RWPE2 (cell line): Measurements from ENCODE around the gene HNRNPA1L2.
"Not testable (repeated sequence)": the region's sequence is repeated elsewhere in the genome, so short reads cannot be mapped to it uniquely, and the experiment has no call there.

ENCODE experiments used
- ATAC-seq: fragments of 200-7000 bp; cut with Tn5 transposase; 3 replicates; pipeline ENCODE4 v1.9.1; 2021; ENCODE audit warnings: low read depth
- DNase-seq: peaks from one replicate; pipeline ENCODE4 v3.0.0-alpha.2; 2020; ENCODE audit warnings: low spot score
- H3K27ac ChIP-seq: fragments of 450-650 bp; 2 replicates; pipeline ENCODE4 v1.5.1; 2017; ENCODE audit warnings: mild to moderate bottlenecking; ENCODE audit not compliant: poor library complexity, severe bottlenecking
- H3K27me3 ChIP-seq: fragments of 250-450 bp; sonication (Bioruptor Pico); 2 replicates; pipeline ENCODE4 v1.5.1; 2021; ENCODE audit warnings: mild to moderate bottlenecking, moderate library complexity; ENCODE audit not compliant: insufficient read depth, poor library complexity, severe bottlenecking
- H3K36me3 ChIP-seq: fragments of 250-450 bp; sonication (Bioruptor Pico); 2 replicates; pipeline ENCODE4 v1.5.1; 2020; ENCODE audit warnings: low read depth, mild to moderate bottlenecking, moderate library complexity
- H3K4me1 ChIP-seq: fragments of 250-450 bp; sonication (Bioruptor Pico); 2 replicates; pipeline ENCODE4 v1.5.1; 2021; ENCODE audit warnings: mild to moderate bottlenecking, moderate library complexity; ENCODE audit not compliant: insufficient read depth, poor library complexity, severe bottlenecking
- H3K4me3 ChIP-seq: fragments of 250-450 bp; sonication (Bioruptor Pico); 2 replicates; pipeline ENCODE4 v1.5.1; 2021; ENCODE audit warnings: mild to moderate bottlenecking, moderate library complexity; ENCODE audit not compliant: severe bottlenecking
- H3K9me3 ChIP-seq: fragments of 250-450 bp; sonication (Bioruptor Pico); 2 replicates; pipeline ENCODE4 v1.5.1; 2021; ENCODE audit warnings: mild to moderate bottlenecking, moderate library complexity; ENCODE audit not compliant: severe bottlenecking
- CTCF ChIP-seq: fragments of 450-650 bp; IDR thresholded peaks from one replicate; pipeline ENCODE4 v1.5.1; 2017; ENCODE audit warnings: mild to moderate bottlenecking, moderate library complexity; ENCODE audit not compliant: poor library complexity, severe bottlenecking

HNRNPA1L2 gene

GRCh38 chr13:52669677-52670076, 27.4 kb downstream of the HNRNPA1L2 start:
- TF ChIP-seq CTCF, result peak; percentile 3
- ATAC-seq, result no peak
- Histone ChIP-seq H3K27me3 (no peaks in the 10 kb centered on the region), H3K27ac (no peak overlapping the region), H3K36me3 (peaks cover 77% of the 10 kb centered on the region), H3K4me3 (no peak overlapping the region), H3K4me1 (no peaks in the 10 kb centered on the region), H3K9me3 (no peaks in the 10 kb centered on the region)
- no peak for DNase-seq

- no peaks in the 10 kb centered on the region for H3K4me1 ChIP-seq
- H3K27me3 ChIP-seq, result no peaks in the 10 kb centered on the region
- H3K9me3 ChIP-seq, result no peaks in the 10 kb centered on the region
- H3K27ac ChIP-seq, result no peak overlapping the region
- no peak for ATAC-seq
- no peak for DNase-seq
- TF ChIP-seq CTCF, result no peak
- peaks cover 77% of the 10 kb centered on the region for H3K36me3 ChIP-seq
- no peak overlapping the region for H3K4me3 ChIP-seq
Observed at GRCh38 chr13:52670726-52671125, 28.5 kb downstream of the HNRNPA1L2 start.

GRCh38 chr13:52673465-52673864, 31.2 kb downstream of the HNRNPA1L2 start:
- no peaks in the 10 kb centered on the region for H3K4me1 ChIP-seq
- no peak overlapping the region for H3K27ac ChIP-seq
- peaks cover 73% of the 10 kb centered on the region for H3K36me3 ChIP-seq
- TF ChIP-seq CTCF, result no peak
- ATAC-seq (no peak), DNase-seq (no peak)
- H3K4me3 ChIP-seq, result no peak overlapping the region
- no peaks in the 10 kb centered on the region for H3K27me3 ChIP-seq
- no peaks in the 10 kb centered on the region for H3K9me3 ChIP-seq

GRCh38 chr13:52677823-52678222, 35.6 kb downstream of the HNRNPA1L2 start:
- no peak for ATAC-seq
- peaks cover 70% of the 10 kb centered on the region for H3K36me3 ChIP-seq

GRCh38 chr13:52685806-52686205, 43.6 kb downstream of the HNRNPA1L2 start:
- H3K4me3 ChIP-seq, H3K27ac ChIP-seq, ATAC-seq, H3K4me1 ChIP-seq, H3K27me3 ChIP-seq, H3K9me3 ChIP-seq, DNase-seq: not testable (repeated sequence)
- peaks cover 49% of the 10 kb centered on the region for H3K36me3 ChIP-seq

More at GRCh38 chr13:52677823-52678222, 35.6 kb downstream of the HNRNPA1L2 start:
- TF ChIP-seq CTCF, result no peak
- Histone ChIP-seq H3K27ac (no peak overlapping the region), H3K27me3 (no peaks in the 10 kb centered on the region), H3K9me3 (no peaks in the 10 kb centered on the region), H3K4me3 (no peak overlapping the region), H3K4me1 (no peaks in the 10 kb centered on the region)
- DNase-seq, result no peak

- H3K27me3 ChIP-seq, result no peaks in the 10 kb centered on the region
- no peak overlapping the region for H3K4me3 ChIP-seq
- no peak for TF ChIP-seq CTCF
- peaks cover 50% of the 10 kb centered on the region for H3K36me3 ChIP-seq
- H3K9me3 ChIP-seq, result no peaks in the 10 kb centered on the region
- H3K4me1 ChIP-seq, result no peaks in the 10 kb centered on the region
- DNase-seq (no peak), ATAC-seq (no peak)
- H3K27ac ChIP-seq, result no peak overlapping the region
Observed at GRCh38 chr13:52686376-52686775, 44.1 kb downstream of the HNRNPA1L2 start.
